Mesodermal cell (in vitro differentiated cells): ENCODE data around the gene TCF12.

ENCODE experiments used
- H3K27ac ChIP-seq: 2 replicates; pipeline ENCODE4 v1.7.0; 2013; ENCODE audit warnings: mild to moderate bottlenecking, low read depth, low read length, moderate library complexity; ENCODE audit not compliant: severe bottlenecking
- H3K36me3 ChIP-seq: 2 replicates; pipeline ENCODE4 v1.7.1; 2013; ENCODE audit warnings: mild to moderate bottlenecking, low read length, moderate library complexity; ENCODE audit not compliant: control insufficient read depth, insufficient read depth
- H3K4me1 ChIP-seq: one replicate; pipeline ENCODE4 v1.7.1; 2013; ENCODE audit warnings: mild to moderate bottlenecking, low read length; ENCODE audit not compliant: insufficient read depth, control insufficient read depth, poor library complexity, severe bottlenecking
- H3K4me3 ChIP-seq: 2 replicates; pipeline ENCODE4 v1.7.0; 2013; ENCODE audit warnings: low read length, control low read depth, mild to moderate bottlenecking; ENCODE audit not compliant: insufficient read depth, poor library complexity, severe bottlenecking; ENCODE audit errors: extremely low read depth
- H3K9me3 ChIP-seq: 2 replicates; pipeline ENCODE4 v1.7.1; 2013; ENCODE audit warnings: mild to moderate bottlenecking, low read length, moderate library complexity; ENCODE audit not compliant: control insufficient read depth
- WGBS, 2 experiments: methylation state at CpG; one replicate each; pipeline ENCODE4 v1.1.5; 2013; ENCODE audit warnings: missing lambda C conversion rate in 2 of 2; ENCODE audit not compliant: insufficient coverage in 2 of 2; 5-methylcytosine and 5-hydroxymethylcytosine counted together

TCF12 gene

GRCh38 chr15:56973463-56973862 is 55.0 kb downstream of the TCF12 start:
- H3K4me3 ChIP-seq: no peak overlapping the region
- H3K36me3 ChIP-seq: no peaks in the 10 kb centered on the region
- no CpG with 5 or more reads among the region's 1 CpG for WGBS, 2 experiments
- no peaks in the 10 kb centered on the region for H3K9me3 ChIP-seq
- peaks cover 14% of the 10 kb centered on the region for H3K4me1 ChIP-seq
- H3K27ac ChIP-seq: no peak overlapping the region

GRCh38 chr15:56977232-56977631 is 58.8 kb downstream of the TCF12 start:
- no peak overlapping the region for H3K4me3 ChIP-seq
- peaks cover 12% of the 10 kb centered on the region for H3K4me1 ChIP-seq
- no peaks in the 10 kb centered on the region for H3K9me3 ChIP-seq
- WGBS, 2 experiments: 79 to 89% methylated on average over 7 to 9 of the region's 9 CpGs
- no peaks in the 10 kb centered on the region for H3K36me3 ChIP-seq
- no peak overlapping the region for H3K27ac ChIP-seq

- Histone ChIP-seq H3K4me3 (no peak overlapping the region), H3K4me1 (peaks cover 8% of the 10 kb centered on the region), H3K9me3 (no peaks in the 10 kb centered on the region), H3K36me3 (no peaks in the 10 kb centered on the region), H3K27ac (no peak overlapping the region)
- 86 to 91% methylated on average over 1 of the region's 2 CpGs for WGBS, 2 experiments
These were observed 60.6 kb downstream of the TCF12 start for GRCh38 chr15:56978898-56979662.

- Histone ChIP-seq H3K27ac (no peak overlapping the region), H3K36me3 (no peaks in the 10 kb centered on the region), H3K9me3 (no peaks in the 10 kb centered on the region), H3K4me1 (peaks cover 14% of the 10 kb centered on the region), H3K4me3 (no peak overlapping the region)
- WGBS, 2 experiments: 80 to 100% methylated on average over 1 to 2 of the region's 3 CpGs
These were observed 62.0 kb downstream of the TCF12 start for GRCh38 chr15:56980473-56980872.

- WGBS, 2 experiments: 82 to 94% methylated on average over 2 to 3 of the region's 3 CpGs
- no peaks in the 10 kb centered on the region for H3K36me3 ChIP-seq
- H3K27ac ChIP-seq: no peak overlapping the region
- peaks cover 14% of the 10 kb centered on the region for H3K4me1 ChIP-seq
- no peak overlapping the region for H3K4me3 ChIP-seq
- H3K9me3 ChIP-seq: no peaks in the 10 kb centered on the region
These were observed 62.7 kb downstream of the TCF12 start for GRCh38 chr15:56981160-56981559.

GRCh38 chr15:56982987-56983386 is 64.5 kb downstream of the TCF12 start:
- H3K4me1 ChIP-seq: peaks cover 14% of the 10 kb centered on the region
- H3K4me3 ChIP-seq: no peak overlapping the region
- no peaks in the 10 kb centered on the region for H3K36me3 ChIP-seq
- H3K9me3 ChIP-seq: no peaks in the 10 kb centered on the region
- 80 to 88% methylated on average over 1 of the region's 1 CpG for WGBS, 2 experiments
- no peak overlapping the region for H3K27ac ChIP-seq

GRCh38 chr15:56984681-56985481 is 66.4 kb downstream of the TCF12 start:
- WGBS, 2 experiments: no CpG with 5 or more reads among the region's 3 CpGs
- Histone ChIP-seq H3K27ac (no peak overlapping the region), H3K4me3 (no peak overlapping the region), H3K4me1 (peaks cover 8% of the 10 kb centered on the region), H3K36me3 (no peaks in the 10 kb centered on the region), H3K9me3 (no peaks in the 10 kb centered on the region)

- no peaks in the 10 kb centered on the region for H3K9me3 ChIP-seq
- peaks cover 7% of the 10 kb centered on the region for H3K4me1 ChIP-seq
- WGBS, 2 experiments: no CpG with 5 or more reads among the region's 1 CpG
- H3K36me3 ChIP-seq: no peaks in the 10 kb centered on the region
- H3K27ac ChIP-seq: no peak overlapping the region
- H3K4me3 ChIP-seq: no peak overlapping the region
These were observed 67.4 kb downstream of the TCF12 start for GRCh38 chr15:56985856-56986255.

GRCh38 chr15:56987286-56987685 is 68.8 kb downstream of the TCF12 start:
- Histone ChIP-seq H3K4me1 (peaks cover 7% of the 10 kb centered on the region), H3K36me3 (no peaks in the 10 kb centered on the region), H3K27ac (no peak overlapping the region), H3K4me3 (no peak overlapping the region), H3K9me3 (no peaks in the 10 kb centered on the region)
- 72 to 78% methylated on average over 3 of the region's 3 CpGs for WGBS, 2 experiments

GRCh38 chr15:56988219-56988618 is 69.8 kb downstream of the TCF12 start:
- Histone ChIP-seq H3K4me3 (no peak overlapping the region), H3K4me1 (peaks cover 7% of the 10 kb centered on the region), H3K27ac (no peak overlapping the region), H3K9me3 (no peaks in the 10 kb centered on the region), H3K36me3 (peaks cover 6% of the 10 kb centered on the region)

- Histone ChIP-seq H3K27ac (no peak overlapping the region), H3K36me3 (peaks cover 8% of the 10 kb centered on the region), H3K4me3 (no peak overlapping the region), H3K9me3 (no peaks in the 10 kb centered on the region), H3K4me1 (peaks cover 6% of the 10 kb centered on the region)
- WGBS, 2 experiments: 80 to 100% methylated on average over 1 of the region's 1 CpG
These were observed 71.0 kb downstream of the TCF12 start for GRCh38 chr15:56989411-56989924.
